NT2/D1 (cell line): ENCODE data around the gene CLDN34.

Experiments used
- DNase-seq: peaks from one replicate; pipeline ENCODE4 v3.0.0-alpha.2; 2011; ENCODE audit warnings: low read depth, low spot score
- H3K27me3 ChIP-seq: 2 replicates; pipeline ENCODE4 v1.6.0; 2011; ENCODE audit warnings: mild to moderate bottlenecking; ENCODE audit not compliant: insufficient read length, insufficient read depth
- H3K36me3 ChIP-seq: 2 replicates; pipeline ENCODE4 v1.6.1; 2011; ENCODE audit warnings: mild to moderate bottlenecking, low read length, mixed read lengths; ENCODE audit not compliant: insufficient read depth, insufficient read length
- H3K4me1 ChIP-seq: 2 replicates; pipeline ENCODE4 v1.5.1; 2011; ENCODE audit not compliant: insufficient read depth, insufficient read length
- H3K4me3 ChIP-seq: 2 replicates; pipeline ENCODE4 v1.5.1; 2011; ENCODE audit warnings: low read depth; ENCODE audit not compliant: insufficient read length
- H3K9ac ChIP-seq: 2 replicates; pipeline ENCODE4 v1.6.0; 2011; ENCODE audit warnings: low read depth; ENCODE audit not compliant: insufficient read length
- H3K9me3 ChIP-seq: 2 replicates; pipeline ENCODE4 v1.5.1; 2011; ENCODE audit warnings: mild to moderate bottlenecking, low read length; ENCODE audit not compliant: insufficient read depth
- SUZ12 ChIP-seq: IDR thresholded peaks from 2 replicates; pipeline ENCODE4 v1.6.1; 2011; ENCODE audit not compliant: insufficient read length, insufficient read depth; ENCODE audit errors: extremely low read depth
- YY1 ChIP-seq: IDR thresholded peaks from 2 replicates; pipeline ENCODE4 v1.6.1; 2011; ENCODE audit not compliant: insufficient read length, insufficient read depth
- ZNF274 ChIP-seq: IDR thresholded peaks from 2 replicates; pipeline ENCODE4 v1.6.1; 2011; ENCODE audit warnings: mild to moderate bottlenecking, low read depth, low read length

Gene CLDN34, protein sequence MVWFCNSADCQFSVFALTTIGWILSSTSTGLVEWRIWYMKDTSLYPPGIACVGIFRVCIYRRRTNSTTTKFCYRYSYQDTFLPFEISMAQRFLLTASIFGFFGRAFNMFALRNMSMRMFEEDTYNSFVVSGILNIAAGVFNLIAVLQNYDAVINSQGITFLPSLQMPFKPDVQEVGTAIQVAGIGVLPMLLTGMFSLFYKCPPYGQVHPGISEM

GRCh38 chrX:9966775-9967408 lies at the start of gene CLDN34:
TSS of gene CLDN34 (plus strand) at chrX:9967358. CDS start at chrX:9967358, 0 bp downstream.
- Histone ChIP-seq H3K9ac (no peak within 1 kb of the TSS), H3K27me3 (no peaks in the 10 kb centered on the region), H3K4me3 (no peak within 1 kb of the TSS), H3K9me3 (no peaks in the 10 kb centered on the region), H3K4me1 (no peaks in the 10 kb centered on the region), H3K36me3 (no peaks in the 10 kb centered on the region)
- TF ChIP-seq SUZ12 (no peak), YY1 (no peak), ZNF274 (no peak)
- no peak for DNase-seq

- Histone ChIP-seq H3K27me3 (no peaks in the 10 kb centered on the region), H3K36me3 (no peaks in the 10 kb centered on the region), H3K4me1 (peaks cover 3% of the 10 kb centered on the region), H3K4me3 (no peak overlapping the region), H3K9me3 (no peaks in the 10 kb centered on the region), H3K9ac (no peak overlapping the region)
- no peak for DNase-seq
- TF ChIP-seq ZNF274 = no peak
- TF ChIP-seq YY1 = no peak
- no peak for TF ChIP-seq SUZ12
These were observed 49.3 kb upstream of the CLDN34 start for GRCh38 chrX:9917861-9918260.

DNA sequence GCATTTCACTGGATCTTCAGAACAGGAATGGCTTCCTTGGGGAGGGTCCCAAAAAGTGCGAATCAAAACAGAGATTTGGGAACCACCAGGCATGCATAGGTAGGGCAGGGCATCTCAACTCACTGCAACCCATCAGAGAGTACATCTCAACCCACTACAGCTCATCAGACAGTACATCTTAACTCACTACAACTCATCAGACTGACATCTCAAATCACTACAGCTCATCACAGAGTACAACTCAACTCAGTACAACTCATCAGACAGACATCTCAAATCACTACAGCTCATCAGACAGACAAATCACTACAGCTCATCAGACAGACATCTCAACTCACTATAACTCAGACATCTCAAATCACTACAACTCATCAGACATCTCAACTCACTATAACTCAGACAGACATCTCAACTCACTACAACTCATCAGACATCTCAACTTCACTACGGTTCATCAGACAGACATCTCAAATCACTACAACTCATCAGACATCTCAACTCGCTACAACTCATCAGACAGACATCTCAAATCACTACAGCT lies 47.5 kb upstream of the CLDN34 start:
- Histone ChIP-seq H3K27me3 (no peaks in the 10 kb centered on the region), H3K36me3 (peaks cover 8% of the 10 kb centered on the region), H3K4me3 (no peak overlapping the region), H3K4me1 (peaks cover 3% of the 10 kb centered on the region), H3K9ac (no peak overlapping the region), H3K9me3 (no peaks in the 10 kb centered on the region)
- no peak for DNase-seq
- TF ChIP-seq ZNF274 (no peak), SUZ12 (no peak), YY1 (no peak)

GRCh38 chrX:9921407-9921806 lies 45.8 kb upstream of the CLDN34 start:
- H3K4me1 ChIP-seq = peaks cover 3% of the 10 kb centered on the region
- no peak for DNase-seq
- H3K27me3 ChIP-seq = no peaks in the 10 kb centered on the region
- H3K9me3 ChIP-seq = no peaks in the 10 kb centered on the region
- H3K9ac ChIP-seq = no peak overlapping the region
- H3K4me3 ChIP-seq = no peak overlapping the region
- H3K36me3 ChIP-seq = peaks cover 8% of the 10 kb centered on the region
- no peak for TF ChIP-seq SUZ12
- no peak for TF ChIP-seq YY1
- TF ChIP-seq ZNF274 = no peak

DNA sequence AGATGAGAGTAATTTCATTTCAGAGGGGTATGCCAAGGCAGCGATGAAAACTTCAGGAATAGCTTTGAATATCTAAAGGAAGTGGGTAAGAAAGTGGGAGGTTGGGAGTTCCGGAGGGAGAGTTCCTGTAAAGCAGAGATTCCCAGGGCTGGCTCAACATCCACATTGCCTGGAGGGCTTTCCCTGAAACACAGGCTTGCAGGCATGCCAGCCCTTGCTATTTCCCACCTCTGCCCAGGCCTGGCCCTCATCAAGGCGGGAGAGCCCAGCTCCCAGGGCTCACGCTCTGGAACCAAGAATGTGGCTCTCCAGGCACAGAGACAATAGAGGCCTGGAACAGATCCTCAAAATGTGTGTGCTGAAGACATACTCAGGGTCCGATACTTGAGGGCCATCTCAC lies 43.8 kb upstream of the CLDN34 start:
- Histone ChIP-seq H3K9me3 (no peaks in the 10 kb centered on the region), H3K9ac (no peak overlapping the region), H3K4me1 (peaks cover 4% of the 10 kb centered on the region), H3K36me3 (peaks cover 8% of the 10 kb centered on the region), H3K4me3 (no peak overlapping the region), H3K27me3 (no peaks in the 10 kb centered on the region)
- DNase-seq = no peak
- TF ChIP-seq ZNF274 (no peak), YY1 (no peak), SUZ12 (no peak)

DNA sequence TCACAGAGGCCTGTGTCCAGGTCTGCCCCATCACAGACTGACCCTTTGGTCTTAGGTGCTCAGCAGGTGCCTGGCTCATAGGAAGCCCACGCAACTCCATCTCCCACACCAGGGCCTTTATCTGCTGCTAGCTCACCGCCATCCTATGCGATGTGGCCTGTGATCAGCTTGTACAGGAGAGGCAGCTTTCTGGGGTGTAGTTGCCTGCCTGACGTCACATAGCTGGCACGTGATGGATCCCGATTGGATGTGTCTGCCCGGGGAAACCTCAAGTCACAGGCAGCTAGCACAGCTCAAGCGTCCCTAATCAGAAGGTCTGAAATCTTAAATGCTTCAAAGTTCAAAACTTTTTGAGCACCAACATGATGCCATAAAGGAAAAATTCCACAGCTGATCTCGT lies 41.2 kb upstream of the CLDN34 start:
- TF ChIP-seq ZNF274 = no peak
- no peak for TF ChIP-seq SUZ12
- TF ChIP-seq YY1 = no peak
- no peaks in the 10 kb centered on the region for H3K27me3 ChIP-seq
- no peak overlapping the region for H3K9ac ChIP-seq
- no peak overlapping the region for H3K4me3 ChIP-seq
- DNase-seq = no peak
- H3K4me1 ChIP-seq = peaks cover 6% of the 10 kb centered on the region
- no peaks in the 10 kb centered on the region for H3K9me3 ChIP-seq
- H3K36me3 ChIP-seq = peaks cover 12% of the 10 kb centered on the region

DNA sequence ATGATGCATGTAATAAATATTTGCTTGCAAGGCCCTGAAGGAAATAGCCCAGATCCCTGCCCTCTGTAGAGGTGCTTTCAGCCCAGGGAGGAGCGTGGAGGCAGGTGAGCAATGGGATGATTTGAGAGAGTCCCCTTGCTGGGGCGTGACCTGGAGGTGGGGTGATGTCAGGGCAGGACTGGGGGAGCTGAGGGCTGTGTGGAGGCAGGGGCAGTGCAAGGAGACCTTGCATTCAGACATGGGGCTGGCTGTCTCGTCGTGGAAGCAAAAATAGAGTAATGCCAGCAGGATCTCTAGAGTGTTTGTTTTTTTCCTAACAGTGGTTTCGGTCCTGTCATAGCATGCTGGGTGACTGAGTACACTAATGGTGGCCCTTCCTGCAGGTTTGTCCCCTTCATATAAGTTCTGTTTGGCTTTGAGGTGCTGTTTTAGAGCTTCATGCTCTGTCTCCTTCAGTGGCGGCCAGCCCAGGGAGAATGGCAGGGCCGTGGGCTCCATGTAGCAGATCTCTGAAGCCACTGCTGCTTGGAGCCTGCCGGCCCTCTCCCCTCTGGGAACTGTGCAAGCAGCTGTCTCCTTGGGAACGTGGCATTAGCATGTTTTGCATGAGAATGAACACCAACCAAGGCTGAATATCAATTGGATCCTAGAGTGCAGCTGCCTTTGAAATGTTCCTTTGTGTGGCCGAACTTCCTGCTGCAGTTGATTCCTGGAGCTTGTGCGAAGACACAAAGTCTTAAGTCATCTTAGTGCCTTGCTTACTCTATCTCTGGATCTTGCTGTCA lies 39.3 kb upstream of the CLDN34 start:
- DNase-seq = peak; percentile 91
- no peak overlapping the region for H3K4me3 ChIP-seq

More for the DNA sequence above, 39.3 kb upstream of the CLDN34 start:
- peak overlapping the region; percentile 63 for H3K9ac ChIP-seq
- no peaks in the 10 kb centered on the region for H3K27me3 ChIP-seq
- H3K36me3 ChIP-seq = peaks cover 23% of the 10 kb centered on the region
- H3K4me1 ChIP-seq = peaks cover 9% of the 10 kb centered on the region
- no peak for TF ChIP-seq SUZ12
- TF ChIP-seq ZNF274 = no peak
- TF ChIP-seq YY1 = no peak
- no peaks in the 10 kb centered on the region for H3K9me3 ChIP-seq
